Body of pancreas (tissue), 4 donors: ENCODE data around the gene ECHS1. TPM values are rescaled to one million over a fixed set of nuclear protein-coding genes. Genes with fewer than 3 reads are reported as not detected.

Experiments
- ATAC-seq: fragments of 150-250 bp; one replicate; pipeline ENCODE4 v1.9.1; 2016
- DNase-seq, 4 donors: peaks; one replicate each; pipeline ENCODE4 v3.0.0-alpha.2; 2019
- H3K27ac ChIP-seq, 4 donors: fragments of 200-600 bp; sonication (generic); 1 replicate in 3 of 4; 2 replicates in 1 of 4; pipeline versions ENCODE4 v1.5.1 to v1.6.1; 2016 to 2019; ENCODE audit warnings: mild to moderate bottlenecking in 1 of 4, mixed read lengths in 1 of 4, moderate library complexity in 1 of 4
- H3K27me3 ChIP-seq, 2 donors: fragments of 200-600 bp; sonication (generic); one replicate each; pipeline ENCODE4 v1.6.0; 2016; ENCODE audit warnings: mild to moderate bottlenecking in 1 of 2
- H3K36me3 ChIP-seq, 2 donors: fragments of 200-600 bp; sonication (generic); replicated peaks in 1 of 2; 2 replicates each; pipeline ENCODE4 v1.5.1; 2016; ENCODE audit warnings: low read depth in 2 of 2; ENCODE audit not compliant: insufficient read depth in 1 of 2
- H3K4me1 ChIP-seq: fragments of 200-600 bp; sonication (generic); one replicate; pipeline ENCODE4 v1.6.0; 2016
- H3K4me3 ChIP-seq, 2 donors: fragments of 200-600 bp; sonication (generic); 1 replicate in 1 of 2; 2 replicates in 1 of 2; pipeline ENCODE4 v1.5.1; 2016 to 2019
- H3K9me3 ChIP-seq, 3 donors: fragments of 200-600 bp; sonication (generic); 1 replicate in 2 of 3; 2 replicates in 1 of 3; pipeline ENCODE4 v1.5.1; 2016
- CTCF ChIP-seq, 7 experiments: fragments of 450-650 bp in 4 of 7; fragments of 200-600 bp in 3 of 7; sonication (generic) in 3 of 7; IDR thresholded peaks; one replicate each; pipeline ENCODE4 v1.5.1; 2016 to 2019; ENCODE audit warnings: antibody characterized with exemption in 7 of 7
- POLR2A ChIP-seq, 3 donors: fragments of 450-650 bp; IDR thresholded peaks; one replicate each; pipeline ENCODE4 v1.6.1; 2016; ENCODE audit warnings: antibody characterized with exemption in 3 of 3, mild to moderate bottlenecking in 2 of 3
- WGBS, 2 donors: methylation state at CpG; one replicate each; pipeline ENCODE4 v1.1.5; 2017; 5-methylcytosine and 5-hydroxymethylcytosine counted together
- intact Hi-C: fragments of 100-400 bp; cut with DNase I; formaldehyde crosslinking; loops from one replicate; pipeline ENCODE4 v1.15.1; 2023
- total RNA-seq, 2 donors: library from RNA; depleted of rRNA; stranded (reverse); fragments of >200 nt; gene quantifications; one replicate each; pipeline ENCODE4 v1.1.0, GENCODE V29; 2016

Gene ECHS1
- total RNA-seq, 2 donors from 2014 or later = 44.4 to 71.9 TPM

DNA sequence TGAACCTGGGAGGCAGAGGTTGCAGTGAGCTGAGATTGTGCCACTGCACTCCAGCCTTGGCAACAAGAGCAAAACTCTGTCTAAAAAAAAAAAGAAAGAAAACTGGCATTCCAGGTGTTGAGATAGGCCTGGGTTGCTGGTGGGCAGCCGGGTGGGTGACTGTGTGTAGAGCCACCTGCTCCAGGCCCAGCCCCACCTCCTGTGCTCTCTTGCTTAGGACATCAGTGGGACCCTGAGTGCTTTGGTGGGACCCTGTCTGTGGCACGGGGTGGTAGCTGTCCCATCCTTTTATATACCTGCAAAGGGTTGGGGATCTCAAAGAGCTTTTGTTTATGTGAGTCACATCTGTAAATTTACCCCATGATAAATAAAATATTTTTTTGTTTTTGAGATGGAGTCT lies 12.1 kb upstream of the ECHS1 start:
- Histone ChIP-seq H3K9me3 (no peaks in the 10 kb centered on the region), H3K27me3 (no peaks in the 10 kb centered on the region), H3K4me1 (no peaks in the 10 kb centered on the region), H3K36me3 (no peaks in the 10 kb centered on the region), H3K4me3 (no peak overlapping the region), H3K27ac (no peak overlapping the region)
- TF ChIP-seq POLR2A (IDR thresholded peaks at IDR 0.05) (no peak), CTCF (IDR thresholded peaks at IDR 0.05) (no peak)
- ATAC-seq (no peak), DNase-seq (no peak)
- 87 to 97% methylated on average over 2 of the region's 2 CpGs for WGBS, 2 donors
- intact Hi-C loops = no loop called here

DNA sequence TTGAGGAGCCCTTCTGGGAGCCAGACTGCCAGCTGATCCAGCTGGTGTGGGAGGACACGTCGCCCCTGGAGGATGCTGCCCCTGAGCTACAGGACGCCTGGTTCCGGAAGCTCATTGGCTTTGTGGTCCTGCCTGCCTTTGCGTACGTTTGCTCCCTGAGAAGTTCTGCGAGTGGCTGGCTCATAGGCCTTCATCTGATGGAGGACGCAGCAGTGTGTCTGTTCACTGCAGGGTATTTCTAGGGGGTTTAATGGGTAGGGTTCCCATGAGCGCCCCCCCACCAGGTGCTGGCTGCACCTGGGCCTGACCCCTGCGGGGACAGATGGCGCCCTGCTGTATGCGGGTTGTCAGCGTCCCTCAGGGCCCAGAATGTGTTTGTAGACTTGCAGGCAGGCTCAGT lies 10.9 kb upstream of the ECHS1 start:
- Histone ChIP-seq H3K27me3 (no peaks in the 10 kb centered on the region), H3K36me3 (no peaks in the 10 kb centered on the region), H3K4me1 (peaks cover 7% of the 10 kb centered on the region), H3K9me3 (no peaks in the 10 kb centered on the region), H3K27ac (no peak overlapping the region), H3K4me3 (no peak overlapping the region)
- DNase-seq (no peak), ATAC-seq (no peak)
- WGBS, 2 donors = 87 to 92% methylated on average over 3 to 13 of the region's 13 CpGs
- TF ChIP-seq POLR2A (IDR thresholded peaks at IDR 0.05) (no peak), CTCF (IDR thresholded peaks at IDR 0.05) (no peak)
- intact Hi-C loops = no loop called here

DNA sequence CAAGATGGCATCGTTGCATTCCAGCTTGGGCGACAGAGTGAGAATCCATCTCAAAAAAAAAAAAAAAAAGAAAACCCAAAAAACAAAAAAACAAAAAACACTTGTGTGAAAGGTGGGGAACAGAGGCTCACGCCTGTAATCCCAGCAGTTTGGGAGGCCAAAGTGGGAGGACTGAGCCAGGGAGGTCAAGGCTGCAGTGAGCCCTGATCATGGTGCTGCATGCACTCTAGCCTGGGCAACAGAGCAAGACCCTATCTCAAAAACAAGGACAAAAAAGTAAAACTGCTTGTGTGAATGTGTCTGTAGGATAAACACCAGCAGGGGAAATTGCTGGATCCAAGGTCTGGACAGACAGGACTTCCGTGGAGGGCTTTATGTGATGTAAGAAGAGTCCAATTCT lies 10.4 kb upstream of the ECHS1 start:
- Histone ChIP-seq H3K27me3 (no peaks in the 10 kb centered on the region), H3K9me3 (no peaks in the 10 kb centered on the region), H3K4me3 (no peak overlapping the region), H3K36me3 (no peaks in the 10 kb centered on the region), H3K4me1 (peaks cover 8% of the 10 kb centered on the region), H3K27ac (no peak overlapping the region)
- no peak for TF ChIP-seq POLR2A (IDR thresholded peaks at IDR 0.05)
- intact Hi-C loops = no loop called here
- no peak for ATAC-seq
- 95 to 97% methylated on average over 4 of the region's 4 CpGs for WGBS, 2 donors
- no peak for DNase-seq

GRCh38 chr10:133381036-133381435 lies 7.9 kb upstream of the ECHS1 start:
- Histone ChIP-seq H3K27me3 (no peaks in the 10 kb centered on the region), H3K4me3 (no peak overlapping the region), H3K27ac (no peak overlapping the region), H3K4me1 (peaks cover 19% of the 10 kb centered on the region), H3K9me3 (no peaks in the 10 kb centered on the region), H3K36me3 (no peaks in the 10 kb centered on the region)
- ATAC-seq (no peak), DNase-seq (no peak)
- intact Hi-C loops = no loop called here
- TF ChIP-seq CTCF (IDR thresholded peaks at IDR 0.05) (no peak), POLR2A (IDR thresholded peaks at IDR 0.05) (no peak)
- 73 to 77% methylated on average over 5 to 7 of the region's 8 CpGs for WGBS, 2 donors

DNA sequence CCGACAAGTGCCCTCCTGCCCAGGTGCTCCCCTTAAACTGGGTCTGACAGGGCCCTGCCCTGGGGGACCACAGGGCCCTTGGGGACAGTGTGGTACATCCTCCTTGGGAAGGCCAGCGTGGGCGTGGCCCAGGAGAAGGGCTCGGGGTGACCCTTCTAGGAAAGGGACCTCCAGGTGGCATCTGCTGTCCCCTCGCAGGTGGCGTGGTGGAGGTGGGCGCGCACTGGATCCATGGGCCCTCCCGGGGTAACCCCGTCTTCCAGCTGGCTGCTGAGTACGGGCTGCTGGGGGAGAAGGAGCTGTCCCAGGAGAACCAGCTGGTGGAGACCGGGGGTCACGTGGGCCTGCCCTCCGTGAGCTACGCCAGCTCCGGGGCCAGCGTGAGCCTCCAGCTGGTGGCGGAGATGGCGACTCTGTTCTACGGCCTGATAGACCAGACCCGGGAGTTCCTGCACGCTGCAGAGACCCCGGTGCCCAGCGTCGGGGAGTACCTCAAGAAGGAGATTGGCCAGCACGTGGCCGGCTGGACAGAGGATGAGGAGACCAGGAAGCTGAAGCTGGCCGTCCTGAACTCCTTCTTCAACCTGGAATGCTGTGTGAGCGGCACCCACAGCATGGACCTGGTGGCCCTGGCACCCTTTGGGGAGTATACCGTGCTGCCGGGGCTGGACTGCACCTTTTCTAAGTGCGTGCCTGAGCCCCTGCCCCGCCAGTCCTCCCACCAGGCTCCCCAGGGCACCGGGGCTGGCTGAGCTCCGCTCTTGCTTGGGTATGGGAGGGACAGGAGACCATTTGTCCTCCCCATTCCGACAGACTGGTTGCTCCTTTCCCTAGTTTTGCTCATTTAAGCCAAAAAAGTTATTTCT lies 6.9 kb upstream of the ECHS1 start:
- peak in 1 of 4 donors; percentile 32 for DNase-seq
- intact Hi-C loops = no loop called here
- H3K27me3 ChIP-seq = no peaks in the 10 kb centered on the region
- no peaks in the 10 kb centered on the region for H3K36me3 ChIP-seq
- peak overlapping the region; percentile 65 to 80 (median 72) for H3K27ac ChIP-seq
- no peaks in the 10 kb centered on the region for H3K9me3 ChIP-seq
- no peak for ATAC-seq
- peak overlapping the region in 1 of 2 donors; percentile 60 for H3K4me3 ChIP-seq
- TF ChIP-seq CTCF (IDR thresholded peaks at IDR 0.05) (no peak), POLR2A (IDR thresholded peaks at IDR 0.05) (no peak)
- H3K4me1 ChIP-seq = peaks cover 19% of the 10 kb centered on the region
- WGBS, 2 donors = 92 to 96% methylated on average over 4 to 36 of the region's 36 CpGs
